Vagina (tissue), 2 donors: Measurements from ENCODE around the gene RPIA.

Experiments
- CTCF ChIP-seq, 3 experiments: fragments of 450-650 bp in 2 of 3; fragments of 200-600 bp in 1 of 3; sonication (generic) in 1 of 3; IDR thresholded peaks; one replicate each; pipeline ENCODE4 v1.5.1; 2017 to 2019; ENCODE audit warnings: antibody characterized with exemption in 3 of 3, mild to moderate bottlenecking in 2 of 3, moderate library complexity in 2 of 3
- POLR2A ChIP-seq, 2 donors: fragments of 450-650 bp; IDR thresholded peaks; one replicate each; pipeline ENCODE4 v1.6.1; 2017; ENCODE audit warnings: antibody characterized with exemption in 2 of 2, mild to moderate bottlenecking in 2 of 2, moderate library complexity in 2 of 2
- POLR2AphosphoS5 ChIP-seq, 2 donors: sonication (generic); formaldehyde crosslinking; IDR thresholded peaks; one replicate each; pipeline ENCODE4 v1.9.0; 2017; ENCODE audit warnings: antibody characterized with exemption in 2 of 2, mild to moderate bottlenecking in 2 of 2, low read depth in 1 of 2; ENCODE audit not compliant: insufficient read depth in 1 of 2

- peak; percentile 16 to 53 (median 37) for TF ChIP-seq CTCF (IDR thresholded peaks at IDR 0.05)
- TF ChIP-seq POLR2A (IDR thresholded peaks at IDR 0.05), result no peak
- no peak for TF ChIP-seq POLR2AphosphoS5 (IDR thresholded peaks at IDR 0.05; ENCODE audit: insufficient read depth in 1 of 2, low read depth in 1 of 2)
Measured at GRCh38 chr2:88669482-88670214, 21.8 kb upstream of the RPIA start.
